AG04449 (cell line): ENCODE results near the gene SOX13.

Experiments used
- CTCF ChIA-PET: fragments of 350-600 bp; formaldehyde crosslinking; extraction: SDS; loops from one replicate; lab custom pipeline; 2021; ENCODE audit warnings: antibody characterized with exemption; lab: Yijun Ruan, JAX
- POLR2A ChIA-PET: fragments of 400-600, 350-600 bp; formaldehyde crosslinking; extraction: SDS; loops from one replicate; lab custom pipeline; 2020; ENCODE audit warnings: antibody characterized with exemption, inconsistent platforms; lab: Yijun Ruan, JAX
- DNase-seq: peaks from one replicate; pipeline ENCODE4 v3.0.0-alpha.2; 2010; ENCODE audit warnings: low read depth, low spot score
- H3K4me3 ChIP-seq: 2 replicates; pipeline ENCODE4 v1.5.1; 2011; ENCODE audit warnings: low read depth, mild to moderate bottlenecking, control low read depth, low read length
- CTCF ChIP-seq: IDR thresholded peaks from one replicate; pipeline ENCODE4 v1.5.1; 2011; ENCODE audit warnings: mild to moderate bottlenecking, moderate library complexity, low read length, control low read depth, inconsistent platforms; ENCODE audit not compliant: insufficient read depth; ENCODE audit errors: missing control alignments

SOX13 gene

GRCh38 chr1:204072931-204073836 lies at the start of gene SOX13:
SOX13 (plus strand) TSS chr1:204073115; CDS start chr1:204112916, 39,801 bp downstream.
- POLR2A ChIA-PET, result no interaction called here
- CTCF ChIA-PET, result interaction anchor here (0.7 to 3.3 kb wide), 6 partner anchors 11 to 203 kb away, joined by 3 to 25 read pairs (median 4); no protein-coding TSS in a partner anchor
- H3K4me3 ChIP-seq, result peak within 1 kb of the TSS; percentile 74

GRCh38 chr1:204025917-204026707 lies 46.8 kb upstream of the SOX13 start:
- no peak for DNase-seq
- TF ChIP-seq CTCF, result no peak
- ChIA-PET CTCF (no interaction called here), POLR2A (no interaction called here)
- H3K4me3 ChIP-seq, result no peak overlapping the region

More at GRCh38 chr1:204072931-204073836, at the start of gene SOX13:
- DNase-seq, result peak; percentile 34
- TF ChIP-seq CTCF, result peak; percentile 27

- no peak for TF ChIP-seq CTCF
- ChIA-PET CTCF (interaction anchor here (1.3 kb wide), 1 partner anchor 100 kb away, joined by 3 read pairs; no protein-coding TSS in a partner anchor), POLR2A (no interaction called here)
- no peak for DNase-seq
- no peak overlapping the region for H3K4me3 ChIP-seq
Observed at GRCh38 chr1:204027446-204027845, 45.5 kb upstream of the SOX13 start.

- ChIA-PET POLR2A (no interaction called here), CTCF (no interaction called here)
- no peak for DNase-seq
- TF ChIP-seq CTCF, result no peak
- H3K4me3 ChIP-seq, result no peak overlapping the region
Observed at GRCh38 chr1:204029016-204029415, 43.9 kb upstream of the SOX13 start.

- H3K4me3 ChIP-seq, result no peak overlapping the region
- POLR2A ChIA-PET, result no interaction called here
- CTCF ChIA-PET, result no interaction called here
- DNase-seq, result no peak
- TF ChIP-seq CTCF, result no peak
Observed at GRCh38 chr1:204031098-204031710, 41.7 kb upstream of the SOX13 start.
